Right renal pelvis (tissue), 4 donors: Measurements from ENCODE around the gene SLC19A3. TPM values are rescaled to one million over a fixed set of nuclear protein-coding genes. Genes with fewer than 3 reads are reported as not detected.

Experiments
- DNase-seq, 4 donors: peaks; one replicate each; pipeline ENCODE4 v3.0.0-alpha.2; 2013; ENCODE audit warnings: low read depth in 4 of 4, low spot score in 3 of 4, missing footprints in 1 of 4
- polyA plus RNA-seq, 4 donors: library from polyadenylated mRNA; unstranded; fragments of 120-200 nt; gene quantifications; one replicate each; pipeline ENCODE4 v1.2.1, GENCODE V29; 2013; ENCODE audit not compliant: insufficient read length in 4 of 4

Gene SLC19A3
- polyA plus RNA-seq, 4 donors = 6.6 to 9.8 (median 7.5) TPM

- DNase-seq = no peak
Measured at GRCh38 chr2:227642656-227643055, 75.2 kb downstream of the SLC19A3 start.

DNA sequence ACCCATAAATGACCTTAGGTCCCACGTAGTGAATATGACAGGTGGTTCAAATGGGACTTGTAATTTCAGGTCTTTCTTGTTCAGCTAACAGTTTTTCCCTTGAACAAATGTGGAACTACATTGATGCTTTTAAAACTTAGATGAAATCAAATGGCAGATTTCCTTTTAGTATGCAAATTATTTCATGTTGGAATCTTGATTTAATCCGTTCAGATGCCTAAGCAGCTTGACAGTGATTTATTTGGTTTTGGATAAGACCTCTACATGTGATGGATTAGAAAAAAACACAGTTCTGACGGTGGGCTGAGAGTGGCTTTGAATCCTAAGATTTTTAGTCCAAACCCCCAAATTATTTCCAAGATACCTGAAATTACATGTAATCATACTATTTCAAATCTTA is 83.6 kb downstream of the SLC19A3 start:
- DNase-seq = no peak

Other genes with a start within 250 kb of the SLC19A3 start
- gene AGFG1, start 245.9 kb downstream of the SLC19A3 start, polyA plus RNA-seq = 10 to 100 TPM; 70.8 to 80.9 (median 73.7) TPM
- gene SCYGR2, start 119.1 kb downstream of the SLC19A3 start, polyA plus RNA-seq = not detected
- gene SCYGR3, start 103.2 kb downstream of the SLC19A3 start, polyA plus RNA-seq = not detected
- gene SCYGR4, start 100.5 kb downstream of the SLC19A3 start, polyA plus RNA-seq = not detected
- not detected for gene SCYGR5, start 51.2 kb downstream of the SLC19A3 start, polyA plus RNA-seq
- gene SCYGR6, start 6.7 kb upstream of the SLC19A3 start, polyA plus RNA-seq = not detected
- not detected for gene SCYGR7, start 10.3 kb upstream of the SLC19A3 start, polyA plus RNA-seq
- not detected for gene SCYGR8, start 27.9 kb upstream of the SLC19A3 start, polyA plus RNA-seq
- gene CCL20, start 95.8 kb upstream of the SLC19A3 start, polyA plus RNA-seq = under 1 TPM in 2 of 4 donors, not detected in 2; 0.22 to 0.52 TPM
- gene DAW1, start 153.6 kb upstream of the SLC19A3 start, polyA plus RNA-seq = under 1 TPM; 0.50 to 0.67 (median 0.60) TPM